ENCODE data around the gene TMEM11. TPM values are rescaled to one million over a fixed set of nuclear protein-coding genes. Genes with fewer than 3 reads are reported as not detected.

The TMEM11 gene
- total RNA-seq, 1 experiment from 2014 or later: 39.1 TPM

DNA sequence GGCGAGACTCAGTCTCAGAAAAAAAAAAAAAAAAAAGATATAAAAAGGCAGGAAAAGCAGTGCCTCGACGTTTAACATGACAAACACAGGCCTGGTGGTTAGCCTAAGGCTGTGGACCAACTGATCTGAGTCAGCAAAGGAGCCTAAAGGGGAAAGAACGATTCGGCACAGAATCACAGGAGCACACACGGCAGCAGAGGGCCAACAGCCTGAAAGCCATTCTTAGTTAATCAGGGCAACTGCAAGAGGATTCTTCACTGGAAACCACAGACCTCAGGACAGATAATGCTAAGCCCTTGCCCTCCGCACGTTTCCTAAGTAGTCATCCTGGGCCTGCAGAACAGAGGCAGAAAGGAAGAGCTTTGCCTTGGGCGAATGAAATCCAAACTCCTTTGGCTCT lies 14.7 kb downstream of the TMEM11 start:
- Histone ChIP-seq H3K4me3 (ENCODE audit: low read depth, low read length) (no peak overlapping the region), H3K27me3 (replicated peaks; ENCODE audit: control insufficient read depth, insufficient read depth, low read length) (no peaks in the 10 kb centered on the region), H3K9me3 (no peaks in the 10 kb centered on the region), H3K4me1 (no peaks in the 10 kb centered on the region), H3K36me3 (ENCODE audit: control insufficient read depth, insufficient read depth, low read length) (peaks cover 6% of the 10 kb centered on the region)
- POLR2A ChIA-PET: no interaction called here
- CTCF ChIA-PET: no interaction called here
- no TSS peak for BruUV-seq (replicated peaks)
- Mint-ChIP-seq H3K4me1 (ENCODE audit: low read depth, unreplicated experiment) (no peaks in the 10 kb centered on the region), H3K27ac (ENCODE audit: unreplicated experiment) (no peak overlapping the region), H3K27me3 (ENCODE audit: insufficient read depth, unreplicated experiment) (no peaks in the 10 kb centered on the region), H3K36me3 (ENCODE audit: insufficient read depth, unreplicated experiment) (peaks cover 72% of the 10 kb centered on the region), H3K9me3 (ENCODE audit: unreplicated experiment) (no peaks in the 10 kb centered on the region), H3K4me3 (ENCODE audit: unreplicated experiment) (no peak overlapping the region)
- no peak for DNase-seq
- intact Hi-C loops (cut with micrococcal nuclease; ENCODE audit: unreplicated experiment): no loop called here
- TF ChIP-seq, protein P1, sequence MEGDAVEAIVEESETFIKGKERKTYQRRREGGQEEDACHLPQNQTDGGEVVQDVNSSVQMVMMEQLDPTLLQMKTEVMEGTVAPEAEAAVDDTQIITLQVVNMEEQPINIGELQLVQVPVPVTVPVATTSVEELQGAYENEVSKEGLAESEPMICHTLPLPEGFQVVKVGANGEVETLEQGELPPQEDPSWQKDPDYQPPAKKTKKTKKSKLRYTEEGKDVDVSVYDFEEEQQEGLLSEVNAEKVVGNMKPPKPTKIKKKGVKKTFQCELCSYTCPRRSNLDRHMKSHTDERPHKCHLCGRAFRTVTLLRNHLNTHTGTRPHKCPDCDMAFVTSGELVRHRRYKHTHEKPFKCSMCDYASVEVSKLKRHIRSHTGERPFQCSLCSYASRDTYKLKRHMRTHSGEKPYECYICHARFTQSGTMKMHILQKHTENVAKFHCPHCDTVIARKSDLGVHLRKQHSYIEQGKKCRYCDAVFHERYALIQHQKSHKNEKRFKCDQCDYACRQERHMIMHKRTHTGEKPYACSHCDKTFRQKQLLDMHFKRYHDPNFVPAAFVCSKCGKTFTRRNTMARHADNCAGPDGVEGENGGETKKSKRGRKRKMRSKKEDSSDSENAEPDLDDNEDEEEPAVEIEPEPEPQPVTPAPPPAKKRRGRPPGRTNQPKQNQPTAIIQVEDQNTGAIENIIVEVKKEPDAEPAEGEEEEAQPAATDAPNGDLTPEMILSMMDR (IDR thresholded peaks at IDR 0.05; ENCODE audit: insufficient read depth in 1 of 2, low read depth in 1 of 2, low read length in 1 of 2, severe bottlenecking in 1 of 2, unreplicated experiment in 1 of 2): no peak

DNA sequence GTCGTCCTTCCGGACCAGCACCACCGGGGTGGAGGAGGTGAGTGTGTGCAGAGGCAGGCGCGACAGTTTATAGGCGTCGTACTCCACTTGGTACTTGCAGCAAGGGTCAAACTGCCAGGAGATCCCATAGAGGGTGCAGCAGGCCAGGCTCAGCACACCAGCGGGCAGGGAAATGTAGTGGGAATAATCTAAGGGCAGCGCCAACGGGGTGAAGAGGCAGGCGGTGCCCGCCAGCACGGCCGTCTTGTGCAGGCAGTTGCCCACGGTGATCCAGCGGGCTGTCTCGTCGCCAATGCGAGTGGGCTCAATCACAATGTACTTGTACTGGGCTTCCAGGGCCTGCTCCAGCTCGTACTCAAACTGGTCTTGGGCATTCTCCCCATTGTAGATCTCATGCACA lies 15.6 kb downstream of the TMEM11 start:
- intact Hi-C loops (cut with micrococcal nuclease; ENCODE audit: unreplicated experiment): no loop called here
- Mint-ChIP-seq H3K4me1 (ENCODE audit: low read depth, unreplicated experiment) (no peaks in the 10 kb centered on the region), H3K36me3 (ENCODE audit: insufficient read depth, unreplicated experiment) (peaks cover 75% of the 10 kb centered on the region), H3K4me3 (ENCODE audit: unreplicated experiment) (no peak overlapping the region), H3K27me3 (ENCODE audit: insufficient read depth, unreplicated experiment) (no peaks in the 10 kb centered on the region), H3K9me3 (ENCODE audit: unreplicated experiment) (no peaks in the 10 kb centered on the region), H3K27ac (ENCODE audit: unreplicated experiment) (no peak overlapping the region)
- no peak for DNase-seq
- Histone ChIP-seq H3K36me3 (ENCODE audit: control insufficient read depth, insufficient read depth, low read length) (peaks cover 6% of the 10 kb centered on the region), H3K4me3 (ENCODE audit: low read depth, low read length) (no peak overlapping the region), H3K27me3 (replicated peaks; ENCODE audit: control insufficient read depth, insufficient read depth, low read length) (no peaks in the 10 kb centered on the region), H3K9me3 (no peaks in the 10 kb centered on the region), H3K4me1 (no peaks in the 10 kb centered on the region)
- no TSS peak for BruUV-seq (replicated peaks)
- ChIA-PET CTCF (no interaction called here), POLR2A (no interaction called here)
- TF ChIP-seq, protein P1 (IDR thresholded peaks at IDR 0.05; ENCODE audit: insufficient read depth in 1 of 2, low read depth in 1 of 2, low read length in 1 of 2, severe bottlenecking in 1 of 2, unreplicated experiment in 1 of 2): no peak

DNA sequence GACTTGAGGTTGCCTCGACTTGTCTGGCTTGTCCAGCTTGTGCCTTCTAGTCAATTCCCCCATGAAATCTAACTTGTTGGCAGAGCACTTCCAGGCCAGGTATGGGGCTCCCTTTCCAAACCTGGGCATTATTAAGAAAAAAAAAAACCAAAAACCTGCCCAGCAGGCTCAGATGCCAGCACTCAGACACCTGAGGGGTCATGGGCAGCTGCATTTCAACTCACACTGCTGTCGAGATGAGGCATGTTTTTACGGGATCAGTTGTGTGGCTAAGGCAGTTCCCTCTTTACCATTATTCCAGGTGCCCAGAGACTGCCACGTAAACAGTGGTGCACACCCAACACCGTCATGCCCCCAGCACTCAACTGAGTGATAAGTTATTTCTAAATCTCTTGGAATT lies 17.8 kb downstream of the TMEM11 start:
- H3K4me3 Mint-ChIP-seq (ENCODE audit: unreplicated experiment): no peak overlapping the region
- peaks cover 6% of the 10 kb centered on the region for H3K36me3 ChIP-seq (ENCODE audit: control insufficient read depth, insufficient read depth, low read length)
- TF ChIP-seq, protein P1 (IDR thresholded peaks at IDR 0.05; ENCODE audit: insufficient read depth in 1 of 2, low read depth in 1 of 2, low read length in 1 of 2, severe bottlenecking in 1 of 2, unreplicated experiment in 1 of 2): no peak
- no peaks in the 10 kb centered on the region for H3K4me1 Mint-ChIP-seq (ENCODE audit: low read depth, unreplicated experiment)
- H3K4me3 ChIP-seq (ENCODE audit: low read depth, low read length): no peak overlapping the region
- H3K27me3 Mint-ChIP-seq (ENCODE audit: insufficient read depth, unreplicated experiment): no peaks in the 10 kb centered on the region
- no peaks in the 10 kb centered on the region for H3K4me1 ChIP-seq
- no peak for DNase-seq
- no TSS peak for BruUV-seq (replicated peaks)
- intact Hi-C loops (cut with micrococcal nuclease; ENCODE audit: unreplicated experiment): no loop called here
- no peaks in the 10 kb centered on the region for H3K27me3 ChIP-seq (replicated peaks; ENCODE audit: control insufficient read depth, insufficient read depth, low read length)
- ChIA-PET CTCF (interaction anchor here (2.1 kb wide), 1 partner anchor 17 kb away, joined by 6 read pairs; the partner anchor contains the start of gene TMEM11), POLR2A (interaction anchor here (0.6 kb wide), 1 partner anchor 15 kb away, joined by 3 read pairs; no protein-coding TSS in a partner anchor)
- H3K9me3 Mint-ChIP-seq (ENCODE audit: unreplicated experiment): no peaks in the 10 kb centered on the region
- H3K36me3 Mint-ChIP-seq (ENCODE audit: insufficient read depth, unreplicated experiment): peaks cover 66% of the 10 kb centered on the region
- H3K9me3 ChIP-seq: no peaks in the 10 kb centered on the region
- H3K27ac Mint-ChIP-seq (ENCODE audit: unreplicated experiment): no peak overlapping the region
